PFSK-1 (cell line): ENCODE results near the gene TRMT61A.

ENCODE experiments used
- FOXP2 ChIP-seq: optimal IDR thresholded peaks from 2 replicates; pipeline ENCODE3; 2011; ENCODE audit warnings: borderline replicate concordance, control low read depth, inconsistent platforms; ENCODE audit not compliant: insufficient read depth; ENCODE audit errors: extremely low read length, extremely low read depth
- POLR2AphosphoS5 ChIP-seq: IDR thresholded peaks from 2 replicates; pipeline ENCODE4 v1.6.1; 2012; ENCODE audit warnings: low read depth, mild to moderate bottlenecking, control low read depth, low read length, moderate library complexity
- REST ChIP-seq, 2 experiments: IDR thresholded peaks; 2 replicates each; pipeline versions ENCODE4 v1.6.1 to v1.8.0; 2011 to 2012; ENCODE audit warnings: low read depth in 2 of 2, low read length in 2 of 2, control low read depth in 1 of 2, inconsistent platforms in 1 of 2, mild to moderate bottlenecking in 1 of 2, moderate library complexity in 1 of 2; ENCODE audit not compliant: insufficient read depth in 1 of 2
- SIN3A ChIP-seq: IDR thresholded peaks from 2 replicates; pipeline ENCODE4 v1.6.1; 2012; ENCODE audit warnings: mild to moderate bottlenecking, low read length, moderate library complexity, borderline replicate concordance; ENCODE audit not compliant: insufficient read depth
- TAF1 ChIP-seq: IDR thresholded peaks from 2 replicates; pipeline ENCODE4 v1.6.1; 2012; ENCODE audit warnings: low read length, control low read depth, borderline replicate concordance; ENCODE audit not compliant: insufficient read depth

TRMT61A gene

GRCh38 chr14:103502877-103503276, 26.1 kb upstream of the TRMT61A start:
- no peak for TF ChIP-seq SIN3A

GRCh38 chr14:103503296-103503695, 25.7 kb upstream of the TRMT61A start:
- TF ChIP-seq POLR2AphosphoS5 = no peak
- TF ChIP-seq TAF1 = no peak
- no peak for TF ChIP-seq FOXP2
- TF ChIP-seq SIN3A = no peak
- no peak for TF ChIP-seq REST (IDR thresholded peaks at IDR 0.05; ENCODE audit: insufficient read depth in 1 of 2, low read depth in 2 of 2, low read length in 2 of 2)

- no peak for TF ChIP-seq FOXP2
- no peak for TF ChIP-seq POLR2AphosphoS5
- no peak for TF ChIP-seq SIN3A
- no peak for TF ChIP-seq REST (IDR thresholded peaks at IDR 0.05; ENCODE audit: insufficient read depth in 1 of 2, low read depth in 2 of 2, low read length in 2 of 2)
- TF ChIP-seq TAF1 = no peak
These were observed 23.9 kb upstream of the TRMT61A start for GRCh38 chr14:103504991-103505565.

- TF ChIP-seq SIN3A = no peak
- TF ChIP-seq TAF1 = no peak
- TF ChIP-seq FOXP2 = no peak
- TF ChIP-seq POLR2AphosphoS5 = no peak
- no peak for TF ChIP-seq REST (IDR thresholded peaks at IDR 0.05; ENCODE audit: insufficient read depth in 1 of 2, low read depth in 2 of 2, low read length in 2 of 2)
These were observed 21.2 kb upstream of the TRMT61A start for GRCh38 chr14:103507751-103508150.

- TF ChIP-seq SIN3A (no peak), POLR2AphosphoS5 (no peak), FOXP2 (no peak), REST (IDR thresholded peaks at IDR 0.05; ENCODE audit: insufficient read depth in 1 of 2, low read depth in 2 of 2, low read length in 2 of 2) (no peak), TAF1 (no peak)
These were observed 20.3 kb upstream of the TRMT61A start for GRCh38 chr14:103508521-103509329.
